Measurements from ENCODE around the gene MRPS2. TPM values are rescaled to one million over a fixed set of nuclear protein-coding genes. Genes with fewer than 3 reads are reported as not detected.

Gene MRPS2
- total RNA-seq, 4 donors from 2014 or later: 9.7 to 28.2 (median 20.1) TPM

GRCh38 chr9:135506327-135507103 is 6.0 kb downstream of the MRPS2 start:
- Histone ChIP-seq H3K27ac (no peak overlapping the region), H3K27me3 (no peaks in the 10 kb centered on the region), H3K4me3 (no peak overlapping the region), H3K36me3 (no peaks in the 10 kb centered on the region), H3K4me1 (peaks cover 2 to 10% of the 10 kb centered on the region in 2 donors), H3K9me3 (no peaks in the 10 kb centered on the region)
- intact Hi-C loops (cut with DNase I; ENCODE audit: low total_unique reads): no loop called here
- TF ChIP-seq POLR2A (IDR thresholded peaks at IDR 0.05) (no peak), CTCF (IDR thresholded peaks at IDR 0.05) (no peak)
- DNase-seq: no peak

- intact Hi-C loops (cut with DNase I; ENCODE audit: low total_unique reads): no loop called here
- H3K9me3 ChIP-seq: no peaks in the 10 kb centered on the region
- peaks cover 0 to 2% of the 10 kb centered on the region in 2 donors for H3K4me1 ChIP-seq
- TF ChIP-seq POLR2A (IDR thresholded peaks at IDR 0.05) (no peak), CTCF (IDR thresholded peaks at IDR 0.05) (no peak)
- no peaks in the 10 kb centered on the region for H3K27me3 ChIP-seq
- no peaks in the 10 kb centered on the region for H3K36me3 ChIP-seq
- H3K4me3 ChIP-seq: no peak overlapping the region
- H3K27ac ChIP-seq: no peak overlapping the region
- DNase-seq: no peak
These were observed 6.9 kb downstream of the MRPS2 start for GRCh38 chr9:135507104-135508035.

DNA sequence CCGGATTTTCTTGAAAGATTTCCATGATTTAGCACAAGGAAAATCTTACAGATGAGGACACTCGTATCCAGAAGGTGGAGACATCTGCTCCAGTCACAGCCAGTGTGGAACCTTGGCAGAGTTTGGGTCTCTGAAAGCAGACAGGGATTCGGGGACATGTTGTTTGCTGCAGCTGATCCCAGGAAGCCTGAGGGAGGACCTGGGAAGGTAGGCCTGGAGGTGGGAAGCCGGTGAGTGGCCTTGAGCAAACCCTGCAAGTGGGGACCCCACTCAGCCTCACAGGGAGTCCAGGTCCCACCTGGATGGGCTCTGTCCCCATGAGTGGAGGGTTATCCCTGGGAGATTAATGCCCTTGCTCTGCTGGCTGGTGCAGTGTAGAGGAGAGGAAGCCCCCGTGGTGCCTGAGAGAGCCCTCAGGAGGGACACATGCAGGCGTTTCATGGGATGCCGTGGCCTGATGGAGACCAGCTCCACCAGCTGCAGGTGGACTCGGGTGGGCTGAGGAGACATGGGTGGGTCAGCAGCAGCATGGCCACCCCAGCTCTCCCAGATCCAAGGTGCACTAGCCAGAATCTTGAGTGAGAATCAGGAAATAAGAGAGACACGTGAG is 7.8 kb downstream of the MRPS2 start:
- intact Hi-C loops (cut with DNase I; ENCODE audit: low total_unique reads): no loop called here
- H3K27ac ChIP-seq: no peak overlapping the region
- no peaks in the 10 kb centered on the region for H3K27me3 ChIP-seq
- H3K4me3 ChIP-seq: no peak overlapping the region
- H3K36me3 ChIP-seq: no peaks in the 10 kb centered on the region
- no peak for DNase-seq
- H3K4me1 ChIP-seq: no peaks in the 10 kb centered on the region
- H3K9me3 ChIP-seq: no peaks in the 10 kb centered on the region
- no peak for TF ChIP-seq CTCF (IDR thresholded peaks at IDR 0.05)
- no peak for TF ChIP-seq POLR2A (IDR thresholded peaks at IDR 0.05)

DNA sequence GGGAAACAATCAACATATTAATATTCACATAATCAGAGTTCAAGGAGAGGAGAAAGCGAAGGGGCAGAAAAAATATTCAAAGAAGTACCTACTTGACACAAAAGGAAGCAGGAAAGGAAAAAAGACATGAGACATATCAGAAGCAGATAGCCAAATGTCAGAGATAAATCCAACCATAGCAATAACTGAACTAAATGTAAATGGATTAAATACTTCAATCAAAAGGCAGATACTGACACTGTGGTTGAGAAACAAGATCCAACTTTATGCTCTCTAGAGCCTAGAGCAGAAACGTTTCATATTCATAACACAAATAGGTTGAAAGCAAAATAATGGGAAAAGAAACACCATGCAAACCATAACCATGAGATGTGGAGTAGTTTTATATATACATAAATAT is 9.0 kb downstream of the MRPS2 start:
- intact Hi-C loops (cut with DNase I; ENCODE audit: low total_unique reads): no loop called here
- Histone ChIP-seq H3K4me3 (no peak overlapping the region), H3K4me1 (no peaks in the 10 kb centered on the region), H3K27ac (no peak overlapping the region), H3K27me3 (no peaks in the 10 kb centered on the region), H3K9me3 (no peaks in the 10 kb centered on the region), H3K36me3 (no peaks in the 10 kb centered on the region)
- TF ChIP-seq POLR2A (IDR thresholded peaks at IDR 0.05) (no peak), CTCF (IDR thresholded peaks at IDR 0.05) (no peak)
- no peak for DNase-seq
